ENCODE results near the gene TMEM108. TPM values are rescaled to one million over a fixed set of nuclear protein-coding genes. Genes with fewer than 3 reads are reported as not detected.
A peak's percentile ranks its signal among the peaks of the same experiment; 100 is the strongest.

TMEM108 gene
- total and polyA plus RNA-seq, 10 of the 15 experiments (the other 5 are each of a cell fraction or from before 2014, with no cell fraction given) = 0.02 to 0.58 (median 0.12) TPM; not detected in 5

DNA sequence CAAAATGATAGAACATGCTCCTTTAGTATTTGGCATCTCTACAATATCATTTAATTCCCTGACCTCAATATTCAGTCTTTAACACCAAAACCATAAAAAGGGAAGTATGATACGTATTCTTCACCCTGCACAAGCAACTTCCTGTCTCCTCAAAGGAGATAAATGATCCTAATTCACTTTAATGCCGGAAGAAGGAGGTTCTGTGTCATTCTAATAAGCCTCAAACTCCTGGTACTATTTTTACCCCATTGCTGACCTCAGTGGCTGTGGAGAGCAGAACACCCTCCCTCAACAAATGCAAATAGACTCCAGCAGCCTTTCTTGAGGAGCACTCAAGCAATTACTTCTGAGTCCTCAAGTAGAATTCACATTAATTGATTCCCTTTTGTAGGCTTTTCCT is 173.3 kb downstream of the TMEM108 start (continued):
- TF ChIP-seq, protein P1, sequence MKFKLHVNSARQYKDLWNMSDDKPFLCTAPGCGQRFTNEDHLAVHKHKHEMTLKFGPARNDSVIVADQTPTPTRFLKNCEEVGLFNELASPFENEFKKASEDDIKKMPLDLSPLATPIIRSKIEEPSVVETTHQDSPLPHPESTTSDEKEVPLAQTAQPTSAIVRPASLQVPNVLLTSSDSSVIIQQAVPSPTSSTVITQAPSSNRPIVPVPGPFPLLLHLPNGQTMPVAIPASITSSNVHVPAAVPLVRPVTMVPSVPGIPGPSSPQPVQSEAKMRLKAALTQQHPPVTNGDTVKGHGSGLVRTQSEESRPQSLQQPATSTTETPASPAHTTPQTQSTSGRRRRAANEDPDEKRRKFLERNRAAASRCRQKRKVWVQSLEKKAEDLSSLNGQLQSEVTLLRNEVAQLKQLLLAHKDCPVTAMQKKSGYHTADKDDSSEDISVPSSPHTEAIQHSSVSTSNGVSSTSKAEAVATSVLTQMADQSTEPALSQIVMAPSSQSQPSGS (IDR thresholded peaks at IDR 0.05; ENCODE audit: low read length) = peak; percentile 76
- TF ChIP-seq RUNX3 (IDR thresholded peaks at IDR 0.05; ENCODE audit: low read length) (peak; percentile 88), JUNB (IDR thresholded peaks at IDR 0.05) (peak; percentile 42), POU2F2 (IDR thresholded peaks at IDR 0.05; ENCODE audit: borderline replicate concordance, low read depth, low read length) (peak; percentile 91), SMAD1 (IDR thresholded peaks at IDR 0.05; ENCODE audit: low read depth, partially characterized antibody) (no peak), STAT1 (conservative IDR thresholded peaks at IDR 0.05) (no peak), MTA2 (IDR thresholded peaks at IDR 0.05; ENCODE audit: low read depth) (peak; percentile 90), ZNF384 (IDR thresholded peaks at IDR 0.05; ENCODE audit: borderline replicate concordance, low read depth, low read length) (no peak), DPF2 (IDR thresholded peaks at IDR 0.05) (0 out of 2 replicates have a peak, but pooled peaks have one; percentile 54), NFYA (IDR thresholded peaks at IDR 0.05; ENCODE audit: borderline replicate concordance, low read depth, low read length) (no peak), SMAD5 (IDR thresholded peaks at IDR 0.05; ENCODE audit: low read depth) (no peak), RB1 (IDR thresholded peaks at IDR 0.05; ENCODE audit: borderline replicate concordance) (no peak), ZNF217 (IDR thresholded peaks at IDR 0.05) (peak; percentile 41; the same call in 1 of the 2 replicates)
- TF ChIP-seq, protein P2, sequence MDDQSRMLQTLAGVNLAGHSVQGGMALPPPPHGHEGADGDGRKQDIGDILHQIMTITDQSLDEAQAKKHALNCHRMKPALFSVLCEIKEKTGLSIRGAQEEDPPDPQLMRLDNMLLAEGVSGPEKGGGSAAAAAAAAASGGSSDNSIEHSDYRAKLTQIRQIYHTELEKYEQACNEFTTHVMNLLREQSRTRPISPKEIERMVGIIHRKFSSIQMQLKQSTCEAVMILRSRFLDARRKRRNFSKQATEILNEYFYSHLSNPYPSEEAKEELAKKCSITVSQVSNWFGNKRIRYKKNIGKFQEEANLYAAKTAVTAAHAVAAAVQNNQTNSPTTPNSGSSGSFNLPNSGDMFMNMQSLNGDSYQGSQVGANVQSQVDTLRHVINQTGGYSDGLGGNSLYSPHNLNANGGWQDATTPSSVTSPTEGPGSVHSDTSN (IDR thresholded peaks at IDR 0.05; ENCODE audit: insufficient replicate concordance, low read depth, low read length) = peak; percentile 66
- TF ChIP-seq, protein P3, sequence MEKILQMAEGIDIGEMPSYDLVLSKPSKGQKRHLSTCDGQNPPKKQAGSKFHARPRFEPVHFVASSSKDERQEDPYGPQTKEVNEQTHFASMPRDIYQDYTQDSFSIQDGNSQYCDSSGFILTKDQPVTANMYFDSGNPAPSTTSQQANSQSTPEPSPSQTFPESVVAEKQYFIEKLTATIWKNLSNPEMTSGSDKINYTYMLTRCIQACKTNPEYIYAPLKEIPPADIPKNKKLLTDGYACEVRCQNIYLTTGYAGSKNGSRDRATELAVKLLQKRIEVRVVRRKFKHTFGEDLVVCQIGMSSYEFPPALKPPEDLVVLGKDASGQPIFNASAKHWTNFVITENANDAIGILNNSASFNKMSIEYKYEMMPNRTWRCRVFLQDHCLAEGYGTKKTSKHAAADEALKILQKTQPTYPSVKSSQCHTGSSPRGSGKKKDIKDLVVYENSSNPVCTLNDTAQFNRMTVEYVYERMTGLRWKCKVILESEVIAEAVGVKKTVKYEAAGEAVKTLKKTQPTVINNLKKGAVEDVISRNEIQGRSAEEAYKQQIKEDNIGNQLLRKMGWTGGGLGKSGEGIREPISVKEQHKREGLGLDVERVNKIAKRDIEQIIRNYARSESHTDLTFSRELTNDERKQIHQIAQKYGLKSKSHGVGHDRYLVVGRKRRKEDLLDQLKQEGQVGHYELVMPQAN (conservative IDR thresholded peaks at IDR 0.05) = no peak
- TF ChIP-seq, protein P4, sequence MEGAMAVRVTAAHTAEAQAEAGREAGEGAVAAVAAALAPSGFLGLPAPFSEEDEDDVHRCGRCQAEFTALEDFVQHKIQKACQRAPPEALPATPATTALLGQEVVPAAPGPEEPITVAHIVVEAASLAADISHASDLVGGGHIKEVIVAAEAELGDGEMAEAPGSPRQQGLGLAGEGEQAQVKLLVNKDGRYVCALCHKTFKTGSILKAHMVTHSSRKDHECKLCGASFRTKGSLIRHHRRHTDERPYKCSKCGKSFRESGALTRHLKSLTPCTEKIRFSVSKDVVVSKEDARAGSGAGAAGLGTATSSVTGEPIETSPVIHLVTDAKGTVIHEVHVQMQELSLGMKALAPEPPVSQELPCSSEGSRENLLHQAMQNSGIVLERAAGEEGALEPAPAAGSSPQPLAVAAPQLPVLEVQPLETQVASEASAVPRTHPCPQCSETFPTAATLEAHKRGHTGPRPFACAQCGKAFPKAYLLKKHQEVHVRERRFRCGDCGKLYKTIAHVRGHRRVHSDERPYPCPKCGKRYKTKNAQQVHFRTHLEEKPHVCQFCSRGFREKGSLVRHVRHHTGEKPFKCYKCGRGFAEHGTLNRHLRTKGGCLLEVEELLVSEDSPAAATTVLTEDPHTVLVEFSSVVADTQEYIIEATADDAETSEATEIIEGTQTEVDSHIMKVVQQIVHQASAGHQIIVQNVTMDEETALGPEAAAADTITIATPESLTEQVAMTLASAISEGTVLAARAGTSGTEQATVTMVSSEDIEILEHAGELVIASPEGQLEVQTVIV (IDR thresholded peaks at IDR 0.05; ENCODE audit: borderline replicate concordance, partially characterized antibody) = no peak
- TF ChIP-seq, protein P5, sequence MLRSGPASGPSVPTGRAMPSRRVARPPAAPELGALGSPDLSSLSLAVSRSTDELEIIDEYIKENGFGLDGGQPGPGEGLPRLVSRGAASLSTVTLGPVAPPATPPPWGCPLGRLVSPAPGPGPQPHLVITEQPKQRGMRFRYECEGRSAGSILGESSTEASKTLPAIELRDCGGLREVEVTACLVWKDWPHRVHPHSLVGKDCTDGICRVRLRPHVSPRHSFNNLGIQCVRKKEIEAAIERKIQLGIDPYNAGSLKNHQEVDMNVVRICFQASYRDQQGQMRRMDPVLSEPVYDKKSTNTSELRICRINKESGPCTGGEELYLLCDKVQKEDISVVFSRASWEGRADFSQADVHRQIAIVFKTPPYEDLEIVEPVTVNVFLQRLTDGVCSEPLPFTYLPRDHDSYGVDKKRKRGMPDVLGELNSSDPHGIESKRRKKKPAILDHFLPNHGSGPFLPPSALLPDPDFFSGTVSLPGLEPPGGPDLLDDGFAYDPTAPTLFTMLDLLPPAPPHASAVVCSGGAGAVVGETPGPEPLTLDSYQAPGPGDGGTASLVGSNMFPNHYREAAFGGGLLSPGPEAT (IDR thresholded peaks at IDR 0.05; ENCODE audit: low read depth) = 0 out of 2 replicates have a peak, but pooled peaks have one; percentile 62
- TF ChIP-seq, protein P6, sequence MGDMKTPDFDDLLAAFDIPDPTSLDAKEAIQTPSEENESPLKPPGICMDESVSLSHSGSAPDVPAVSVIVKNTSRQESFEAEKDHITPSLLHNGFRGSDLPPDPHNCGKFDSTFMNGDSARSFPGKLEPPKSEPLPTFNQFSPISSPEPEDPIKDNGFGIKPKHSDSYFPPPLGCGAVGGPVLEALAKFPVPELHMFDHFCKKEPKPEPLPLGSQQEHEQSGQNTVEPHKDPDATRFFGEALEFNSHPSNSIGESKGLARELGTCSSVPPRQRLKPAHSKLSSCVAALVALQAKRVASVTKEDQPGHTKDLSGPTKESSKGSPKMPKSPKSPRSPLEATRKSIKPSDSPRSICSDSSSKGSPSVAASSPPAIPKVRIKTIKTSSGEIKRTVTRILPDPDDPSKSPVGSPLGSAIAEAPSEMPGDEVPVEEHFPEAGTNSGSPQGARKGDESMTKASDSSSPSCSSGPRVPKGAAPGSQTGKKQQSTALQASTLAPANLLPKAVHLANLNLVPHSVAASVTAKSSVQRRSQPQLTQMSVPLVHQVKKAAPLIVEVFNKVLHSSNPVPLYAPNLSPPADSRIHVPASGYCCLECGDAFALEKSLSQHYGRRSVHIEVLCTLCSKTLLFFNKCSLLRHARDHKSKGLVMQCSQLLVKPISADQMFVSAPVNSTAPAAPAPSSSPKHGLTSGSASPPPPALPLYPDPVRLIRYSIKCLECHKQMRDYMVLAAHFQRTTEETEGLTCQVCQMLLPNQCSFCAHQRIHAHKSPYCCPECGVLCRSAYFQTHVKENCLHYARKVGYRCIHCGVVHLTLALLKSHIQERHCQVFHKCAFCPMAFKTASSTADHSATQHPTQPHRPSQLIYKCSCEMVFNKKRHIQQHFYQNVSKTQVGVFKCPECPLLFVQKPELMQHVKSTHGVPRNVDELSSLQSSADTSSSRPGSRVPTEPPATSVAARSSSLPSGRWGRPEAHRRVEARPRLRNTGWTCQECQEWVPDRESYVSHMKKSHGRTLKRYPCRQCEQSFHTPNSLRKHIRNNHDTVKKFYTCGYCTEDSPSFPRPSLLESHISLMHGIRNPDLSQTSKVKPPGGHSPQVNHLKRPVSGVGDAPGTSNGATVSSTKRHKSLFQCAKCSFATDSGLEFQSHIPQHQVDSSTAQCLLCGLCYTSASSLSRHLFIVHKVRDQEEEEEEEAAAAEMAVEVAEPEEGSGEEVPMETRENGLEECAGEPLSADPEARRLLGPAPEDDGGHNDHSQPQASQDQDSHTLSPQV (IDR thresholded peaks at IDR 0.05) = no peak

Measured in GM12878 (cell line).